ENCODE measurements around the gene TRIP10. TPM values are rescaled to one million over a fixed set of nuclear protein-coding genes. Genes with fewer than 3 reads are reported as not detected.

The TRIP10 gene
- total RNA-seq, 1 donor from 2014 or later = 16.7 TPM

DNA sequence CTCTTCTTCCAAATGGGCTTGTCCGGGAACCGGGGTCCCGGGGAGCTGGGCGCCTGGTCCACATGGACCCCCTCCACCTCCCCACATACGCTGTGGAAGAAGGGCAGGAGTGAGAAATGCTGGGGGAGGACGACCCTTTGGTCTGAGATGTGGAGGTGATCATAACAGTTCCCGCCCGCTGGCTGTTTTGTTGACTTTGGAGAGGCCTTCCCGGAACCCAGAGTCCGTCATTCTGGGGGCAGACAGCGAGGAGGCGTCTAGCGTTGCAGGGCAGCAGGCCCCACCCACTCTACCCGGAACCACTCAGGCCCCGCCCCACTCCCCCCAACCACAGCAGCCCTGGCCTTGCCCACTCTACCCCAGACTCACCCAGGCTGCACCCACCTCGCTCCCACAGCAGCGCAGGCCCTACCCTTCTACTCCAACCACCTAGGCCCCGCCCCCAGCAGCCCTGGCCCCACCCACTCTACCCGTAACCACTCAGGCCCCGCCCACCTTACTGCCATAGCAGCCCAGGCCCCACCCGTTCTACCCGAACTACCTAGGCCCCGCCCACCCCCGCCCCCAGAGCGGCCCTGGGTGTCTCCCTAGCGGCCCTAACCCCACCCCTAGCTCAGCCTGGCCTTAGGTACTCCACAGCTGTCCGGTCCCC, 9.2 kb upstream of the TRIP10 start:
- Mint-ChIP-seq H3K4me1 (ENCODE audit: low read depth, unreplicated experiment) (peaks cover 4% of the 10 kb centered on the region), H3K36me3 (ENCODE audit: unreplicated experiment) (no peaks in the 10 kb centered on the region), H3K27me3 (ENCODE audit: unreplicated experiment) (peaks cover 3% of the 10 kb centered on the region), H3K27ac (ENCODE audit: unreplicated experiment) (no peak overlapping the region), H3K9me3 (ENCODE audit: unreplicated experiment) (peaks cover 2% of the 10 kb centered on the region), H3K4me3 (ENCODE audit: unreplicated experiment) (no peak overlapping the region)
- TF ChIP-seq CTCF (IDR thresholded peaks at IDR 0.05; ENCODE audit: partially characterized antibody, unreplicated experiment) = no peak
- peak; percentile 40 for DNase-seq

DNA sequence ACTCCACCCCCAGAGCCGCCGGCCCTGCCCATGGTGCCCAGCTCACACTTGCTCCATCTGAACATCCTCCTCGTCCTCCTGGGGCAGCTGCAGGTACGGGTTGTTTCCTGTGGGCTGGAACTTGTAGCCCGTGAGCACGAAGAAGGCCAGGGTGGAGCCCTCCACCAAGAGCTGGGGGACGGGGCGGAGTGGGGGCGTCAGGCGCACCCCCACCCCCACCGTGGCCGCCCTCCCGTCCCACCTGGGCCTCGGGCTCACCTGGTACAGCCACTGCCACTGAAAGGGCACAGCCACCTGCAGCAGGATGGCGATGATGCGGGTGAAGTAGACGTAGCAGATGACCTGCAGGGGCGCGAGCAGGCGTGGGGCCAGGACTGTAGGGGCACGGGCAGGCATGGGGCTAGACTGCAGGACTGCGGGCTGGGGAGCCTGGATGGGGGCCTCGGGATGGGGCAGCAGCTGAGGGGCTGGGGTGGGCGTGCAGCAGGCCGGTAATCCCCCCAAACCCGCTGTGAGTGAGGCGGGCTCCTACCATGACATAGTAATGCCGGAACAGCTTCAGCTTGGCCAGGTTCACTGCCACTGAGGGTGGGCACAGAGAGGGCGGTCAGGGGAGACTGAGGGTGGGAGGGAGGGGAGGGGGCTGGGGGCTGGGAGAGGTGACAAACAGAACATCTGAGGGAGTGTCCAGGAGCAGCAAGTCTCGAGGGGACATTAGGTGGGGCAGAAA, 8.4 kb upstream of the TRIP10 start:
- Mint-ChIP-seq H3K9me3 (ENCODE audit: unreplicated experiment) (peaks cover 2% of the 10 kb centered on the region), H3K36me3 (ENCODE audit: unreplicated experiment) (no peaks in the 10 kb centered on the region), H3K4me3 (ENCODE audit: unreplicated experiment) (no peak overlapping the region), H3K27me3 (ENCODE audit: unreplicated experiment) (peaks cover 3% of the 10 kb centered on the region), H3K27ac (ENCODE audit: unreplicated experiment) (no peak overlapping the region), H3K4me1 (ENCODE audit: low read depth, unreplicated experiment) (peaks cover 1% of the 10 kb centered on the region)
- DNase-seq = no peak
- TF ChIP-seq CTCF (IDR thresholded peaks at IDR 0.05; ENCODE audit: partially characterized antibody, unreplicated experiment) = no peak

- no peak for DNase-seq
These were observed 7.7 kb upstream of the TRIP10 start for GRCh38 chr19:6731822-6732221.

GRCh38 chr19:6732803-6733337, 6.6 kb upstream of the TRIP10 start:
- H3K4me1 Mint-ChIP-seq (ENCODE audit: low read depth, unreplicated experiment) = peaks cover 7% of the 10 kb centered on the region
- H3K27ac Mint-ChIP-seq (ENCODE audit: unreplicated experiment) = peak overlapping the region; percentile 28
- H3K4me3 Mint-ChIP-seq (ENCODE audit: unreplicated experiment) = no peak overlapping the region
- peaks cover 7% of the 10 kb centered on the region for H3K9me3 Mint-ChIP-seq (ENCODE audit: unreplicated experiment)
- no peaks in the 10 kb centered on the region for H3K36me3 Mint-ChIP-seq (ENCODE audit: unreplicated experiment)
- DNase-seq = no peak
- TF ChIP-seq CTCF (IDR thresholded peaks at IDR 0.05; ENCODE audit: partially characterized antibody, unreplicated experiment) = no peak
- H3K27me3 Mint-ChIP-seq (ENCODE audit: unreplicated experiment) = peaks cover 8% of the 10 kb centered on the region

More at GRCh38 chr19:6731822-6732221, 7.7 kb upstream of the TRIP10 start:
- H3K36me3 Mint-ChIP-seq (ENCODE audit: unreplicated experiment) = no peaks in the 10 kb centered on the region
- TF ChIP-seq CTCF (IDR thresholded peaks at IDR 0.05; ENCODE audit: partially characterized antibody, unreplicated experiment) = no peak
- no peak overlapping the region for H3K27ac Mint-ChIP-seq (ENCODE audit: unreplicated experiment)
- peaks cover 5% of the 10 kb centered on the region for H3K27me3 Mint-ChIP-seq (ENCODE audit: unreplicated experiment)
- no peak overlapping the region for H3K4me3 Mint-ChIP-seq (ENCODE audit: unreplicated experiment)
- peaks cover 2% of the 10 kb centered on the region for H3K9me3 Mint-ChIP-seq (ENCODE audit: unreplicated experiment)
- H3K4me1 Mint-ChIP-seq (ENCODE audit: low read depth, unreplicated experiment) = peaks cover 5% of the 10 kb centered on the region

Measured in glutamatergic neuron (in vitro differentiated cells).